ENCODE measurements around the gene GLIPR1L1. TPM values are rescaled to one million over a fixed set of nuclear protein-coding genes. Genes with fewer than 3 reads are reported as not detected.
"Not testable (repeated sequence)": the region's sequence is repeated elsewhere in the genome, so short reads cannot be mapped to it uniquely, and the experiment has no call there.

Gene GLIPR1L1
- total RNA-seq, 2 donors from 2014 or later, result not detected

GRCh38 chr12:75345531-75345930 is 11.1 kb downstream of the GLIPR1L1 start:
- ATAC-seq, result no peak
- DNase-seq, result no peak
- intact Hi-C loops (cut with DNase I), result no loop called here

GRCh38 chr12:75346215-75346614 is 11.7 kb downstream of the GLIPR1L1 start:
- DNase-seq; intact Hi-C loops (cut with DNase I); ATAC-seq: not testable (repeated sequence)

GRCh38 chr12:75349946-75350345 is 15.5 kb downstream of the GLIPR1L1 start:
- intact Hi-C loops (cut with DNase I), result no loop called here
- no peak for ATAC-seq
- DNase-seq, result peak; percentile 19

- DNase-seq, result no peak
- intact Hi-C loops (cut with DNase I), result no loop called here
- no peak for ATAC-seq
Measured at GRCh38 chr12:75350413-75350812, 15.9 kb downstream of the GLIPR1L1 start.

- DNase-seq, result no peak
- no peak for ATAC-seq
- intact Hi-C loops (cut with DNase I), result no loop called here
Measured at GRCh38 chr12:75354011-75354410, 19.5 kb downstream of the GLIPR1L1 start.

- intact Hi-C loops (cut with DNase I), result no loop called here
- DNase-seq (no peak), ATAC-seq (no peak)
Measured at GRCh38 chr12:75360920-75361319, 26.4 kb downstream of the GLIPR1L1 start.

- ATAC-seq, result no peak
- intact Hi-C loops (cut with DNase I), result no loop called here
Measured at GRCh38 chr12:75361408-75361807, 26.9 kb downstream of the GLIPR1L1 start.

GRCh38 chr12:75364919-75365318 is 30.4 kb downstream of the GLIPR1L1 start:
- no peak for DNase-seq
- intact Hi-C loops (cut with DNase I), result no loop called here
- ATAC-seq, result peak in 1 of 2 donors; percentile 25

More at GRCh38 chr12:75361408-75361807, 26.9 kb downstream of the GLIPR1L1 start:
- DNase-seq, result no peak

GRCh38 chr12:75366629-75367028 is 32.2 kb downstream of the GLIPR1L1 start:
- intact Hi-C loops (cut with DNase I), result no loop called here
- no peak for DNase-seq
- ATAC-seq, result no peak

GRCh38 chr12:75374971-75375370 is 40.5 kb downstream of the GLIPR1L1 start:
- intact Hi-C loops (cut with DNase I), result no loop called here
- ATAC-seq (no peak), DNase-seq (no peak)

- intact Hi-C loops (cut with DNase I), result no loop called here
- DNase-seq, result no peak
- ATAC-seq, result no peak
Measured at GRCh38 chr12:75378354-75378753, 43.9 kb downstream of the GLIPR1L1 start.

GRCh38 chr12:75389061-75389460 is 54.6 kb downstream of the GLIPR1L1 start:
- no peak for DNase-seq
- no peak for ATAC-seq
- intact Hi-C loops (cut with DNase I), result no loop called here

- DNase-seq (no peak), ATAC-seq (no peak)
- intact Hi-C loops (cut with DNase I), result loop anchor here in 1 of 2 donors (5.0 to 10.0 kb wide), 2 partner anchors 57 to 95 kb away; partner anchors contain the start of genes CAPS2, GLIPR1 and GLIPR1L1
Measured at GRCh38 chr12:75389706-75390105, 55.2 kb downstream of the GLIPR1L1 start.

GRCh38 chr12:75390156-75390898 is 55.9 kb downstream of the GLIPR1L1 start:
- ATAC-seq, result no peak
- no peak for DNase-seq
- intact Hi-C loops (cut with DNase I), result loop anchor here in 1 of 2 donors (5.0 to 10.0 kb wide), 2 partner anchors 58 to 94 kb away; partner anchors contain the start of genes CAPS2, GLIPR1 and GLIPR1L1

GRCh38 chr12:75390899-75391538 is 56.5 kb downstream of the GLIPR1L1 start, which contains the start of gene GLIPR1L2:
Gene GLIPR1L2, plus strand, starts transcription at chr12:75391089. Its CDS starts 28 bp downstream, at chr12:75391117.
- intact Hi-C loops (cut with DNase I), result loop anchor here in 1 of 2 donors (5.0 to 10.0 kb wide), 2 partner anchors 59 to 94 kb away; partner anchors contain the start of genes CAPS2, GLIPR1 and GLIPR1L1
- ATAC-seq (peak; percentile 100), DNase-seq (peak; percentile 95)

GRCh38 chr12:75404231-75404630 is 69.8 kb downstream of the GLIPR1L1 start:
- ATAC-seq, result no peak

GRCh38 chr12:75407683-75408082 is 73.2 kb downstream of the GLIPR1L1 start:
- intact Hi-C loops (cut with DNase I), result no loop called here
- DNase-seq, result no peak
- ATAC-seq, result no peak

More at GRCh38 chr12:75404231-75404630, 69.8 kb downstream of the GLIPR1L1 start:
- intact Hi-C loops (cut with DNase I), result no loop called here
- no peak for DNase-seq

GRCh38 chr12:75409830-75410229 is 75.4 kb downstream of the GLIPR1L1 start:
- no peak for DNase-seq
- ATAC-seq, result no peak
- intact Hi-C loops (cut with DNase I), result no loop called here

- intact Hi-C loops (cut with DNase I), result no loop called here
- DNase-seq (no peak), ATAC-seq (no peak)
Measured at GRCh38 chr12:75414671-75415070, 80.2 kb downstream of the GLIPR1L1 start.

- DNase-seq, result no peak
- intact Hi-C loops (cut with DNase I), result no loop called here
- ATAC-seq, result no peak
Measured at GRCh38 chr12:75419841-75420240, 85.4 kb downstream of the GLIPR1L1 start.
